GM12878 (cell line): ENCODE data around the gene ZBTB4. TPM values are rescaled to one million over a fixed set of nuclear protein-coding genes. Genes with fewer than 3 reads are reported as not detected.

Source experiments
- BACH1 ChIP-seq: fragments of 450-650 bp; IDR thresholded peaks from 2 replicates; pipeline ENCODE4 v1.6.1; 2017; ENCODE audit warnings: mild to moderate bottlenecking, borderline replicate concordance
- CBFB ChIP-seq: IDR thresholded peaks from 2 replicates; pipeline ENCODE4 v1.6.1; 2016; ENCODE audit warnings: antibody characterized with exemption, low read depth
- CBX5 ChIP-seq: sonication (generic); IDR thresholded peaks from 2 replicates; pipeline ENCODE4 v1.6.1; 2016; ENCODE audit warnings: low read depth, moderate library complexity, mild to moderate bottlenecking, inconsistent platforms
- CEBPZ ChIP-seq: fragments of 150-350 bp; IDR thresholded peaks from 2 replicates; pipeline ENCODE4 v1.6.1; 2016; ENCODE audit warnings: low read depth, low read length
- HDAC2 ChIP-seq: fragments of 200-600 bp; sonication (generic); IDR thresholded peaks from 2 replicates; pipeline ENCODE4 v1.6.1; 2017
- IKZF1 ChIP-seq: fragments of 450-650 bp; conservative IDR thresholded peaks from 2 replicates; pipeline ENCODE4 v1.6.1; 2017; ENCODE audit warnings: antibody characterized with exemption, mild to moderate bottlenecking
- LARP7 ChIP-seq: fragments of 450-650 bp; IDR thresholded peaks from 2 replicates; pipeline ENCODE4 v1.6.1; 2017; ENCODE audit warnings: mild to moderate bottlenecking
- NFXL1 ChIP-seq: fragments of 450-650 bp; IDR thresholded peaks from 2 replicates; pipeline ENCODE4 v1.6.1; 2017; ENCODE audit warnings: antibody characterized with exemption, mild to moderate bottlenecking, borderline replicate concordance
- PBX3 ChIP-seq: IDR thresholded peaks from 2 replicates; pipeline ENCODE4 v1.6.1; 2011; ENCODE audit warnings: mild to moderate bottlenecking, low read depth, low read length, moderate library complexity; ENCODE audit not compliant: insufficient replicate concordance
- POLR2AphosphoS2 ChIP-seq: IDR thresholded peaks from 2 replicates; pipeline ENCODE4 v1.6.1; 2011; ENCODE audit warnings: low read depth, mild to moderate bottlenecking, low read length, improper control_type of control experiment, moderate library complexity
- SRF ChIP-seq, 2 experiments: IDR thresholded peaks; 2 replicates each; pipeline ENCODE4 v1.6.1; 2011; ENCODE audit warnings: low read depth in 2 of 2, low read length in 2 of 2, mild to moderate bottlenecking in 1 of 2, moderate library complexity in 1 of 2
- SUPT20H ChIP-seq: IDR thresholded peaks from 2 replicates; pipeline ENCODE4 v1.6.1; 2011; ENCODE audit warnings: low read depth, mild to moderate bottlenecking, low read length, moderate library complexity, borderline replicate concordance; ENCODE audit not compliant: control insufficient read depth
- SUZ12 ChIP-seq: fragments of 200-600 bp; sonication (generic); IDR thresholded peaks from one replicate; pipeline ENCODE4 v1.6.1; 2018; ENCODE audit warnings: antibody characterized with exemption, mild to moderate bottlenecking; ENCODE audit not compliant: unreplicated experiment
- YBX1 ChIP-seq: fragments of 450-650 bp; IDR thresholded peaks from 2 replicates; pipeline ENCODE4 v1.6.1; 2016; ENCODE audit warnings: antibody characterized with exemption
- ZBTB4 ChIP-seq: fragments of 450-650 bp; formaldehyde crosslinking; IDR thresholded peaks from 2 replicates; pipeline ENCODE4 v1.4.0; 2022; ENCODE audit warnings: mild to moderate bottlenecking, moderate library complexity
- ZNF274 ChIP-seq: IDR thresholded peaks from one replicate; pipeline ENCODE4 v1.8.0; 2011; ENCODE audit not compliant: insufficient read length, insufficient read depth
- ZNF384 ChIP-seq: IDR thresholded peaks from 2 replicates; pipeline ENCODE4 v1.6.1; 2012; ENCODE audit warnings: low read depth, mild to moderate bottlenecking, low read length, improper control_type of control experiment, borderline replicate concordance
- ZNF687 ChIP-seq: fragments of 450-650 bp; IDR thresholded peaks from 2 replicates; pipeline ENCODE4 v1.6.1; 2017; ENCODE audit warnings: mild to moderate bottlenecking, moderate library complexity
- polyA plus RNA-seq, 11 experiments: library from polyadenylated mRNA; depleted of rRNA in 4 of 11; unstranded in 6 of 11; stranded (reverse) in 5 of 11; fragments of >200 nt; fragmentation: Nextera tagmentation in 4 of 11; fragmentation: Illumina TruSeq in 1 of 11; extraction: Ambion mirVana in 4 of 11; extraction: Trizol in 1 of 11; gene quantifications; 1 replicate in 1 of 11; 2 replicates in 10 of 11; pipeline versions ENCODE4 v1.2.1 to v1.2.3, GENCODE V29; 2011 to 2016; ENCODE audit warnings: inconsistent platforms in 2 of 11, missing spikeins in 2 of 11, low read depth in 1 of 11
- total RNA-seq, 4 experiments: library from RNA; depleted of rRNA in 3 of 4; stranded (reverse); fragments of >200 nt in 3 of 4; fragmentation: Illumina TruSeq in 1 of 4; extraction: Trizol in 1 of 4; gene quantifications; 2 replicates each; pipeline versions ENCODE4 v1.2.1 to v1.2.3, GENCODE V29; 2013 to 2021

ZBTB4 gene
- total and polyA plus RNA-seq, 10 of the 15 experiments (the other 5 are each of a cell fraction or from before 2014, with no cell fraction given), result 2.0 to 14.9 (median 6.9) TPM

- TF ChIP-seq ZBTB4 (CRISPR knock-in tag) (no peak), SUZ12 (no peak), IKZF1 (peak; percentile 52; the same call in 1 of the 2 replicates), CEBPZ (no peak), ZNF274 (no peak), YBX1 (no peak), SUPT20H (no peak), BACH1 (no peak), CBFB (no peak), NFXL1 (no peak), CBX5 (no peak), HDAC2 (no peak), POLR2AphosphoS2 (no peak), SRF (IDR thresholded peaks at IDR 0.05; ENCODE audit: low read depth in 2 of 2, low read length in 2 of 2) (peak in 1 of 2 experiments; percentile 54; a peak in 1 of 4 replicates), PBX3 (no peak), ZNF384 (no peak; the same call in 1 of the 2 replicates), LARP7 (no peak), ZNF687 (no peak)
Measured at GRCh38 chr17:7483255-7484066, 4.0 kb upstream of the ZBTB4 start (continued).
